ENCODE measurements around the gene ABCA5.

Gene ABCA5

GRCh38 chr17:69265873-69266272, 61.1 kb downstream of the ABCA5 start:
- DNase-seq = no peak

- DNase-seq = no peak
Measured at GRCh38 chr17:69254187-69254586, 72.7 kb downstream of the ABCA5 start.

GRCh38 chr17:69250641-69251040, 76.3 kb downstream of the ABCA5 start:
- no peak for DNase-seq

GRCh38 chr17:69246726-69247375, 80.1 kb downstream of the ABCA5 start:
- no peak for DNase-seq

- DNase-seq = no peak
Measured at GRCh38 chr17:69246202-69246601, 80.7 kb downstream of the ABCA5 start.

GRCh38 chr17:69245617-69246016, 81.3 kb downstream of the ABCA5 start:
- DNase-seq = no peak

GRCh38 chr17:69239611-69240600, 87.0 kb downstream of the ABCA5 start:
- DNase-seq = no peak

GRCh38 chr17:69236946-69237345, 90.0 kb downstream of the ABCA5 start:
- DNase-seq = no peak

GRCh38 chr17:69236464-69236863, 90.5 kb downstream of the ABCA5 start:
- no peak for DNase-seq

- DNase-seq = peak; percentile 78
Measured at GRCh38 chr17:69235338-69236058, 91.4 kb downstream of the ABCA5 start.

- no peak for DNase-seq
Measured at GRCh38 chr17:69232650-69233049, 94.3 kb downstream of the ABCA5 start.

- DNase-seq = no peak
Measured at GRCh38 chr17:69231521-69231920, 95.4 kb downstream of the ABCA5 start.

GRCh38 chr17:69230939-69231338, 96.0 kb downstream of the ABCA5 start:
- no peak for DNase-seq

GRCh38 chr17:69228576-69228975, 98.4 kb downstream of the ABCA5 start, which contains the start of gene ABCA10:
ABCA10 (minus strand) TSS chr17:69228824; CDS start chr17:69225358, 3,466 bp downstream.
- DNase-seq = no peak

GRCh38 chr17:69228018-69228417, 98.9 kb downstream of the ABCA5 start:
- DNase-seq = no peak

GRCh38 chr17:69227541-69227940, 99.4 kb downstream of the ABCA5 start:
- DNase-seq = no peak

GRCh38 chr17:69223809-69224208, 103.1 kb downstream of the ABCA5 start:
- DNase-seq = no peak

- DNase-seq = no peak
Measured at GRCh38 chr17:69222707-69223258, 104.2 kb downstream of the ABCA5 start.

GRCh38 chr17:69220098-69220497, 106.8 kb downstream of the ABCA5 start:
- DNase-seq = no peak

- no peak for DNase-seq
Measured at GRCh38 chr17:69218986-69219385, 107.9 kb downstream of the ABCA5 start.

- no peak for DNase-seq
Measured at GRCh38 chr17:69213059-69213813, 113.7 kb downstream of the ABCA5 start.

- no peak for DNase-seq
Measured at GRCh38 chr17:69208640-69209039, 118.3 kb downstream of the ABCA5 start.

Measured in left hindlimb (tissue), 1 donor.